Large intestine (tissue), 3 donors: Measurements from ENCODE around the gene NRP2. TPM values are rescaled to one million over a fixed set of nuclear protein-coding genes. Genes with fewer than 3 reads are reported as not detected.

ENCODE experiments used
- DNase-seq, 2 donors: peaks; one replicate each; pipeline versions ENCODE4 v3.0.0 to v3.0.0-alpha.2; 2013
- H3K27ac ChIP-seq: one replicate; pipeline ENCODE4 v1.5.1; 2013; ENCODE audit warnings: low read length
- H3K27me3 ChIP-seq: 2 replicates; pipeline ENCODE4 v1.6.1; 2013; ENCODE audit warnings: low read length; ENCODE audit not compliant: control insufficient read depth, insufficient read depth
- H3K36me3 ChIP-seq: 2 replicates; pipeline ENCODE4 v1.6.1; 2013; ENCODE audit warnings: low read length; ENCODE audit not compliant: control insufficient read depth, insufficient read depth
- H3K4me1 ChIP-seq: one replicate; pipeline ENCODE4 v1.6.1; 2013; ENCODE audit warnings: low read length; ENCODE audit not compliant: control insufficient read depth, insufficient read depth
- H3K4me3 ChIP-seq: one replicate; pipeline ENCODE4 v1.5.1; 2013; ENCODE audit warnings: low read length
- H3K9me3 ChIP-seq: one replicate; pipeline ENCODE4 v1.6.1; 2013; ENCODE audit warnings: mild to moderate bottlenecking, low read depth, low read length, moderate library complexity; ENCODE audit not compliant: control insufficient read depth
- WGBS: methylation state at CpG from one replicate; pipeline ENCODE4 v1.1.5; 2013; ENCODE audit warnings: low lambda C conversion rate; ENCODE audit not compliant: insufficient coverage; 5-methylcytosine and 5-hydroxymethylcytosine counted together
- polyA plus RNA-seq: library from polyadenylated mRNA; unstranded; fragments of 120-200 nt; gene quantifications from one replicate; pipeline ENCODE4 v1.2.1, GENCODE V29; 2013

NRP2 gene
- polyA plus RNA-seq, 1 donor: 37.2 TPM

DNA sequence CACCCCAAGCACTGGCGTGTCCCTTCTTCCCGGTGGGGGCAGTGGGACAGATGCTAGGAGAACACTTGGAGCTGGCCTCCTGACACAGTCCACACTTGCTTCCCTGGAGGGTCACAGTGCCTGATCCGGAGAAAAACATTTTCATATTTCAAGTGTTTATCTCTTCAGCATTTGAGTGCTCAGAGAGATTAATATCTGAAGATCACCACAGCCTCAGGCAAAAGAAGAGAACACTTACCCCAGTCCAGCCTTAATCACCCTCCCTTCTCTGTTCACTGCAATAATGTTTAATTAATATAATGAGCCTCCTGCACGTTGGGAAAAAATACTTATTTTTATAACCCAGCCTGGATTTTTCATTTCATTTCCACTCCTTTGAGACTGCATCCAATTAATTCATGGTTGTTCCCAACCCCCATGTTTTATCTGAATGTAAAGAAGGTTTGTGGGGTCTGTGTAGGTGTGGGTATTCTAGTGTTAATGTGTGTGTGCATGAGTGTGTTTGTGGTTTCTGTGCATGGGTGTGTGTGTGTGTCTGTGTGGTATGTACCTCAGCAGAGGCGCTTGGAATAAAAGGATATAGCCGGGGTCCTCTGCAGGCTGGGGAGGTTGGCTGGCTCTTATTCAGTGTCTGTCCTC is 72.1 kb downstream of the NRP2 start:
- peaks cover 13% of the 10 kb centered on the region for H3K4me1 ChIP-seq
- WGBS: no CpG with 5 or more reads among the region's 6 CpGs
- no peak overlapping the region for H3K27ac ChIP-seq
- H3K27me3 ChIP-seq: no peaks in the 10 kb centered on the region
- H3K36me3 ChIP-seq: peaks cover 4% of the 10 kb centered on the region
- no peak overlapping the region for H3K4me3 ChIP-seq
- no peak for DNase-seq
- no peaks in the 10 kb centered on the region for H3K9me3 ChIP-seq

DNA sequence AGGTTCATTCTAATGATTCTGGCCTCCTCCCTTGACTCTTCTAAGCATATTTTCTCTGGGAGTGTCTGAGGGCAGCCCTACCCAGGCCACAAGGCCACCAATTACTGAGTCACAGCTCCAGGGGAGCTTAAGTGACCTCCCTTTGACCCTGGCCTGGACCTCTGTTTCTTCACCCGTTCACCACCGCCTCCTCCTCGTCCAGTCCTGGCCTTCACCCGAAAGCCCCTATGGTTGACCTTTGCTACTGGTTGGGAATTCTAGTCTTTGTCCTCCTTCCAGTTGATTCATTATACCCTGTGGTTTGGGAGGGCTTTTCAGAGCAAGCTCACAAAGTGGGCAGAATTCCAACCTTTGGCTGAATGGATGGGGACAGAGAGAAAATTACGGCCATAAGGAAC is 72.6 kb downstream of the NRP2 start:
- Histone ChIP-seq H3K27me3 (no peaks in the 10 kb centered on the region), H3K27ac (no peak overlapping the region), H3K36me3 (peaks cover 3% of the 10 kb centered on the region), H3K4me1 (peaks cover 13% of the 10 kb centered on the region), H3K4me3 (no peak overlapping the region), H3K9me3 (no peaks in the 10 kb centered on the region)
- WGBS: no CpG with 5 or more reads among the region's 5 CpGs
- DNase-seq: peak; percentile 26 to 46

DNA sequence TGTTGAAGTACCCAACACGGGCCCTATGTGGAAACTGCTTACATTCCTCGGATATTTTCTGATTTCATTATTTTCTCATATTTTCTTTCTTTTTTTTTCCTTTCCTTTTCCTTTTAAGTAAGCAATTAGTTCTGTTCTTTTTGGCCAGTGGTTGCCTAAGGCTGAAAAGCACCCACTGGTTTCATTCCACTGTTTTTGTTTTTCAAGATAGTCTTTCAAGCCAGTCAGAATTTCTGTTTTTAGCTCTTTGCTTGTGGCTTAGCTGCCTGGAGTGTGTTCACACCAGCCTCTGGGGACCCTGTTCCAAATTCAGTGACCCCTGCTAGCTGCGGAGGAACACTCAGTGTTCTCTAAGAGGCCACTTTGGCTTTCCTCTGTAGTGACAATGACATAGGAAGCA is 73.6 kb downstream of the NRP2 start:
- Histone ChIP-seq H3K36me3 (peaks cover 3% of the 10 kb centered on the region), H3K4me3 (no peak overlapping the region), H3K4me1 (peaks cover 13% of the 10 kb centered on the region), H3K27me3 (no peaks in the 10 kb centered on the region), H3K9me3 (no peaks in the 10 kb centered on the region), H3K27ac (no peak overlapping the region)
- 100% methylated on average over 1 of the region's 3 CpGs for WGBS
- DNase-seq: no peak

DNA sequence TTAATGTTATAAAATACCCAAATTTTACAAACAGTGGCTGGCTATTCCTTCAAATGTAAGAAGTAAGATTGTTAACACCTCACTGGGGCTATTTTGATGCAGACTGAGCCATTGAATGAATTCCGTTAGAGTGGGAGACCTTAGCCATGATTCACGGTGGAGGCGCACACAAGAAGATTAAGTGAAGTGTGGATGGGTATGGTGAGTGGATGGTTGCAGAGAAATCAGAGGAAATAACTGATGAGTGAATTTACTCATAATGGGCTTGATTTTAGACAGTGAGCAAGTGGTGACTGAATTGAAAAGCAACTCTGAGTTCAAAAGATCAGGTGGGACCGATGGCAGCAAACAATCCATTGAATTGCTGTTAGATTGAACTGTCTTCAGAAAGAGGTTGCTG is 75.0 kb downstream of the NRP2 start:
- Histone ChIP-seq H3K9me3 (no peaks in the 10 kb centered on the region), H3K27ac (no peak overlapping the region), H3K27me3 (no peaks in the 10 kb centered on the region), H3K36me3 (peaks cover 2% of the 10 kb centered on the region), H3K4me3 (no peak overlapping the region), H3K4me1 (peaks cover 13% of the 10 kb centered on the region)
- no peak for DNase-seq
- WGBS: 95% methylated on average over 3 of the region's 4 CpGs

DNA sequence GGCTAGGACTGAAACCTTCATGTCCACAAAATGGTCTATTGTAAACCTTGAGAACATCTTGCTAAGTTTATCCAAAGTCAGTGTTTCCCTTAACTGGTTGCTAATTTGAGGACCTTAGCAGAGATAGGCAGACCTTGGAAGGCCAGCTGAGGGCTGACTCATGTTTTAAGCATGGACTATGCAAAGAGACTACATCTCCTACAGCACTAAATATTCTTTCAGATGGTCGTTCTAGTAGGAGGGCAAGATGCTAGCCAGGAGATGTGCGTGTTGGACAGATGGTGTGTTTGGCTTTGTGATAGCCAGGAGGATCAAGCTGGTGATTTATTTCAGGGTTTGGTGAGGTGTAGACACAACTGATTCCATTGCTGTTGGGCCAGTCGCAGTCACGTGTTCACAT is 75.8 kb downstream of the NRP2 start:
- Histone ChIP-seq H3K36me3 (peaks cover 2% of the 10 kb centered on the region), H3K27ac (no peak overlapping the region), H3K27me3 (no peaks in the 10 kb centered on the region), H3K9me3 (no peaks in the 10 kb centered on the region), H3K4me1 (peaks cover 13% of the 10 kb centered on the region), H3K4me3 (no peak overlapping the region)
- no CpG with 5 or more reads among the region's 4 CpGs for WGBS
- DNase-seq: no peak

DNA sequence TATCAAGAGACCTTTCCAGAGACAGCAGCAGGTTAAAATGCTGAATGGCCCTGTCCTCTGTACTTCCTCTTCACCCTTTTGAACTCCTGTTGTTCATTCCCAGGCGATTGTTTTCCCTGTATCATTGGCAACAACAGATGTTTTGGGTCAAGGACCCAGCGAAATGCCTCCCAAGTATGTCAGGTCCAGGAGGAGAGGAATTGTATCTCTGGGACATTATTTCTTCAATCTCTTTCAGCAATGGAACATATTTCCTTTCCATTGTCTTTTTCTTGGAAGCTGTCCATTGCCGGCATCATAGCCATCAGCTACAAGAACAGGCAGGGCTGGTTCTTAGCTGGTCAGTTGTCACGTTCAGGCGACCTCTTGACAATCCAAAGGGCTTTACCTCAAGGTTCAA is 76.2 kb downstream of the NRP2 start:
- Histone ChIP-seq H3K4me1 (peaks cover 16% of the 10 kb centered on the region), H3K9me3 (no peaks in the 10 kb centered on the region), H3K27me3 (no peaks in the 10 kb centered on the region), H3K27ac (no peak overlapping the region), H3K36me3 (peaks cover 2% of the 10 kb centered on the region), H3K4me3 (no peak overlapping the region)
- no peak for DNase-seq
- WGBS: no CpG with 5 or more reads among the region's 5 CpGs

DNA sequence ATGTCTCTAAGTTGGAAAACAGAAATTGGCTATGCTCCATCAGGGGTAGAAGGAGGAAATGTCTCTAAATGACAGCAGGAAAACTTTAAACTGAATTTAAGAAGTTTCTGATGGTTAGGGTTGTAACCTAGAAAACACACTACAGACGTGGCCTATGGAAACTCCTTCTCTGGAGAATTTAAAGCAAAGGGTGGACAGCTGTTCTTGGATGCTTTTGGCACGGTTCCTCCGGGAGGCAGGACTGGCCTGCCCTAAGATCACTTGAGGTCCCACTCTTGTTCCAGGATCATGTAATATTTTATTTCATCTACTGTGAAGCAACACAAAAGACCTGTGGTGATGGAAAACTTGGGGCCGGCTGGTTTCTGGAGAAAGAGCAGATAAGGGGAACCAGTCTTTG is 77.0 kb downstream of the NRP2 start:
- no peak for DNase-seq
- H3K27me3 ChIP-seq: no peaks in the 10 kb centered on the region
- H3K4me1 ChIP-seq: peaks cover 19% of the 10 kb centered on the region
- no peaks in the 10 kb centered on the region for H3K9me3 ChIP-seq
- no CpG with 5 or more reads among the region's 4 CpGs for WGBS
- H3K4me3 ChIP-seq: no peak overlapping the region
- peaks cover 2% of the 10 kb centered on the region for H3K36me3 ChIP-seq
- no peak overlapping the region for H3K27ac ChIP-seq

DNA sequence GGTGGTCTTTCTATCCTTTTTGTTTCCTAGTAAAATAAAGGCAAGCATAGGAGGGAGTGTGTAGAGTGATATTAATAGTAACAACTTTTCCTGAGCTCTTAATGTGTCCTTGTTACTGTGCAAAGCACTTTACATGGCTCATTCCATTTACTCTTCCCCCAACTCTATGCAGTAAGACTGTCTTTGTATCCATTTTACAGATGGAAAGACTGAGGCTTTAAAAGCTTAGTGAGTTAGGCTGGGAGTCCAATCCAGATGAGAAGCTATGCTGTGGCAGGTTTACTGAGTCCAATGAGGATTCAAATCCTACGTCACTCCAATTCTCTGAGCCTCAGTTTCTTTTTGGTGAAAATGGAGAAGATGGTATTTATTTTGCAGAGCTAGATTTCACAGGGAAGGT is 77.4 kb downstream of the NRP2 start:
- H3K4me3 ChIP-seq: no peak overlapping the region
- peaks cover 2% of the 10 kb centered on the region for H3K36me3 ChIP-seq
- H3K4me1 ChIP-seq: peaks cover 18% of the 10 kb centered on the region
- no peak for DNase-seq
- no peaks in the 10 kb centered on the region for H3K27me3 ChIP-seq
- no peaks in the 10 kb centered on the region for H3K9me3 ChIP-seq
- no peak overlapping the region for H3K27ac ChIP-seq
- no CpG with 5 or more reads among the region's 1 CpG for WGBS

DNA sequence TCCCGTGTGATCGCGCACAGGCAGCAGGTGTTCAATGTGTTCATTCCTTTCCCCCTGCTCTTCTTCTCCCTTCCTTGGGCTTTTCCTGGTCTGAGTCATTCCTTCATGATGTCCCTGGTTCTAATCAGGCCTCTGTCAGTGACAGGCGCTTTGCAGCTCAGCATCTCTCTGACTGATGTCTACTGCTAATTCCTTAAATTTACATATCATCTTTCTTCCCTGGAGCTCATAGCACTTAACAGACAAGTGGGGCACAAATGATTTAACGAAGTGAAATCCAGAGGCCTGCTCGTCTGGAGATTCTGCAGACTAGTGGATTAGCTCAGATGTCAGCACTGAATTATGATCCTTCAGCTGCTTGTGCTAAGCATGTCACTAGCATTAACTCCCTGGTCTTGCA is 77.9 kb downstream of the NRP2 start:
- DNase-seq: no peak
- H3K36me3 ChIP-seq: peaks cover 2% of the 10 kb centered on the region
- H3K4me3 ChIP-seq: no peak overlapping the region
- H3K9me3 ChIP-seq: no peaks in the 10 kb centered on the region
- peaks cover 14% of the 10 kb centered on the region for H3K4me1 ChIP-seq
- WGBS: no CpG with 5 or more reads among the region's 6 CpGs
- no peaks in the 10 kb centered on the region for H3K27me3 ChIP-seq
- H3K27ac ChIP-seq: no peak overlapping the region

DNA sequence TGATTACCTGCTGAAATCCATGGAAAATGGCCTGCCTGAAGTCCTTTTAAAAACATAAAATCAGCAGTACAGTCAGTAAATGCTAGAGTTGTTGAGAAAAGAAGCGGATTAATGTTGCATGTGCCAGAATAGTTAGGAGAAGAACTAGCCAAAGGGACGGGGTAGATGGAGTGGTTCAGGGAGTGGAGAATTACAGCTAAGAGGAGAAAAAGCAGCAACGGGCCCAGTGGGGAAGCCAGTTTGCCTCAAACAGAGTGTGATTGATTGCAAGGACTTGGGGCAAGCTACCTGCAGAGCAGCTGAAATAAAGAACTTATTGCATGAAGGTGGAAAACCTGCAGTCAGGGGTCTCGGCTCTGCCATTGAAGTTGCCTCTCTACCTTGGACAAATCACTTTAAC is 79.1 kb downstream of the NRP2 start:
- Histone ChIP-seq H3K27me3 (no peaks in the 10 kb centered on the region), H3K9me3 (no peaks in the 10 kb centered on the region), H3K4me1 (peaks cover 14% of the 10 kb centered on the region), H3K4me3 (no peak overlapping the region), H3K27ac (no peak overlapping the region), H3K36me3 (peaks cover 2% of the 10 kb centered on the region)
- no peak for DNase-seq
- 95% methylated on average over 2 of the region's 4 CpGs for WGBS

DNA sequence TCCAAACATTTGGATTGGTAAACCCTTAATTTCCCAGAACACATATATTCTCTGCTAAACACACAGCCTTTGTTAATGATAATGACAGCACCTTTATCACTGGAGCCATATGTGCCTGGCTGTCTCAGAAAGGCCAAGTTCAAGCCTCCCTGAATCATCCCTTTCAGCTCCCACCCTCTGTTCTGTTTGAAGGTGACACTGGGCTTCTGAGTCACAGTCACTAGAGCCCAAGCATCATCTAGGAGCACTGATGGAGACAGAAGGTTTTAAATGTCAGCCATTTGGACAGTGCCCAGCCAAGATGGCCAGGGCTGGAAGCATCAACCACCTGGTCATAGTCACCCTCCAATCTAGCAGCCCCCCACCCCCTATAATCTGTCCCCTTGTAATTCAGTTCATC is 80.6 kb downstream of the NRP2 start:
- no peak overlapping the region for H3K27ac ChIP-seq
- peaks cover 2% of the 10 kb centered on the region for H3K36me3 ChIP-seq
- no peaks in the 10 kb centered on the region for H3K27me3 ChIP-seq
- H3K4me3 ChIP-seq: no peak overlapping the region
- no peaks in the 10 kb centered on the region for H3K9me3 ChIP-seq
- DNase-seq: no peak
- peaks cover 25% of the 10 kb centered on the region for H3K4me1 ChIP-seq
